Stimulated activated CD4-positive, alpha-beta T cell treated with anti-CD3 and anti-CD28 coated beads, Interleukin-1b, Interleukin-23, amount 100 ng/mL, for 1 hour (primary cell): ENCODE results near the gene CHN1.

Source experiments
- DNase-seq, 2 donors: peaks; one replicate each; pipeline ENCODE4 v3.0.0-alpha.2; 2020; ENCODE audit warnings: low read depth in 2 of 2

Gene CHN1

GRCh38 chr2:175004980-175005732, at the start of gene CHN1:
Gene CHN1, minus strand, starts transcription at chr2:175005381. Its CDS starts 469 bp downstream, at chr2:175004912.
- peak; percentile 23 to 32 for DNase-seq

GRCh38 chr2:175054340-175054739, 49.2 kb upstream of the CHN1 start:
- DNase-seq: no peak

- no peak for DNase-seq
These were observed 44.5 kb upstream of the CHN1 start for GRCh38 chr2:175049661-175050060.

GRCh38 chr2:175048275-175048674, 43.1 kb upstream of the CHN1 start:
- no peak for DNase-seq

GRCh38 chr2:175039490-175039889, 34.3 kb upstream of the CHN1 start:
- no peak for DNase-seq

GRCh38 chr2:175039031-175039430, 33.9 kb upstream of the CHN1 start:
- no peak for DNase-seq

- DNase-seq: no peak
These were observed 32.8 kb upstream of the CHN1 start for GRCh38 chr2:175037941-175038340.

GRCh38 chr2:175036582-175037018, 31.4 kb upstream of the CHN1 start:
- no peak for DNase-seq

- DNase-seq: no peak
These were observed 30.6 kb upstream of the CHN1 start for GRCh38 chr2:175035806-175036205.

- no peak for DNase-seq
These were observed 29.5 kb upstream of the CHN1 start for GRCh38 chr2:175034716-175035115.

- no peak for DNase-seq
These were observed 25.4 kb upstream of the CHN1 start for GRCh38 chr2:175030380-175031271.

- no peak for DNase-seq
These were observed 22.6 kb upstream of the CHN1 start for GRCh38 chr2:175027755-175028154.

- DNase-seq: no peak
These were observed 21.2 kb upstream of the CHN1 start for GRCh38 chr2:175026385-175026784.

GRCh38 chr2:175025946-175026345, 20.8 kb upstream of the CHN1 start:
- DNase-seq: no peak

- no peak for DNase-seq
These were observed 20.1 kb upstream of the CHN1 start for GRCh38 chr2:175025233-175025632.

- DNase-seq: no peak
These were observed 17.7 kb upstream of the CHN1 start for GRCh38 chr2:175022923-175023322.

- no peak for DNase-seq
These were observed 14.6 kb upstream of the CHN1 start for GRCh38 chr2:175019566-175020327.

GRCh38 chr2:175017618-175018414, 12.6 kb upstream of the CHN1 start:
- no peak for DNase-seq

- no peak for DNase-seq
These were observed 10.2 kb upstream of the CHN1 start for GRCh38 chr2:175015340-175015739.

GRCh38 chr2:175012516-175012915, 7.3 kb upstream of the CHN1 start:
- no peak for DNase-seq

GRCh38 chr2:175011505-175011904, 6.3 kb upstream of the CHN1 start:
- DNase-seq: no peak
